Activated CD8-positive, alpha-beta T cell treated with anti-CD3 and anti-CD28 coated beads, Interleukin-2, amount 10 ng/mL, durations not matched to agents 7 days and 5 days (primary cell): Measurements from ENCODE around the gene IDUA. TPM values are rescaled to one million over a fixed set of nuclear protein-coding genes. Genes with fewer than 3 reads are reported as not detected.

ENCODE experiments used
- ATAC-seq: fragments of 150-1000 bp; cut with Tn5 transposase; one replicate; pipeline ENCODE4 v1.10.0; 2021; ENCODE audit warnings: moderate library complexity
- CTCF ChIA-PET: fragments of 350-600 bp; sonication (Branson Sonifier 250); formaldehyde crosslinking; loops from one replicate; lab custom pipeline; 2021; ENCODE audit warnings: antibody characterized with exemption; lab: Charles Lee
- POLR2A ChIA-PET: fragments of 350-600 bp; sonication (Branson Sonifier 250); formaldehyde crosslinking; loops from one replicate; lab custom pipeline; 2021; ENCODE audit warnings: antibody characterized with exemption; lab: Charles Lee
- DNase-seq: peaks from one replicate; pipeline ENCODE4 v3.0.0-alpha.2; 2020
- H3K27ac Mint-ChIP-seq: one replicate; pipeline ENCODE4 v1.8.0; 2021; ENCODE audit warnings: mild to moderate bottlenecking, mixed read lengths
- H3K27me3 Mint-ChIP-seq: one replicate; pipeline ENCODE4 v1.8.0; 2021; ENCODE audit warnings: low read depth, mixed read lengths
- H3K36me3 Mint-ChIP-seq: one replicate; pipeline ENCODE4 v1.8.0; 2021; ENCODE audit warnings: low read depth, mixed read lengths
- H3K4me1 Mint-ChIP-seq: one replicate; pipeline ENCODE4 v1.8.0; 2021; ENCODE audit warnings: low read depth, mixed read lengths
- H3K4me3 Mint-ChIP-seq: one replicate; pipeline ENCODE4 v1.8.0; 2021; ENCODE audit warnings: mild to moderate bottlenecking, mixed read lengths
- H3K9me3 Mint-ChIP-seq: one replicate; pipeline ENCODE4 v1.8.0; 2022; ENCODE audit warnings: mixed read lengths; ENCODE audit not compliant: insufficient read depth
- total RNA-seq, 2 experiments: library from RNA; stranded (reverse); gene quantifications; one replicate each; pipeline ENCODE4 v1.2.3, GENCODE V29; 2021

Gene IDUA
- total RNA-seq, 2 experiments from 2014 or later = 19.0 to 20.9 TPM

DNA sequence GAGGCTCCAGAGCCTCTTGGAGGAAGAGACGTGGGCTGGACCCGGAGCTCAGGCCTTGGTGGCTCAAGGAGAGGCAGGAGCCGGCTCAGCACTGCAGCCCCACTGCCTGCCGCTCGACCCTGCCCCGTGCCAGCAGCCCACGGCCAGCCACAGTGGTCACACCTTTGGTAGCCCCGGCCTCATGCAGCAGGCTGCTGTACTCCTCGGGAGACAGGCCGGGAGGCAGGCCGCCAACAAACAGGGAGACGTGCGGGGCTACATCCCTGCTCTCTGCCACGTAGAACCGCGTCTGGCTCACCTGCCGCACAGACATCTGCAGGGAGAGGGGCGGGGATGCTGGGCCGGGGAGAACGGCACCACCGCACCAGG lies 21.1 kb upstream of the IDUA start:
- ChIA-PET CTCF (no interaction called here), POLR2A (no interaction called here)
- Mint-ChIP-seq H3K4me3 (no peak overlapping the region), H3K36me3 (no peaks in the 10 kb centered on the region), H3K27me3 (no peaks in the 10 kb centered on the region), H3K4me1 (peaks cover 7% of the 10 kb centered on the region), H3K27ac (no peak overlapping the region), H3K9me3 (no peaks in the 10 kb centered on the region)
- no peak for ATAC-seq
- DNase-seq = no peak

- H3K4me1 Mint-ChIP-seq = peaks cover 15% of the 10 kb centered on the region
- POLR2A ChIA-PET = no interaction called here
- no peaks in the 10 kb centered on the region for H3K27me3 Mint-ChIP-seq
- no peak overlapping the region for H3K4me3 Mint-ChIP-seq
- no peaks in the 10 kb centered on the region for H3K9me3 Mint-ChIP-seq
- ATAC-seq = no peak
- H3K36me3 Mint-ChIP-seq = no peaks in the 10 kb centered on the region
- no peak for DNase-seq
- H3K27ac Mint-ChIP-seq = no peak overlapping the region
- CTCF ChIA-PET = no interaction called here
These were observed 20.4 kb upstream of the IDUA start for GRCh38 chr4:966266-967112.

DNA sequence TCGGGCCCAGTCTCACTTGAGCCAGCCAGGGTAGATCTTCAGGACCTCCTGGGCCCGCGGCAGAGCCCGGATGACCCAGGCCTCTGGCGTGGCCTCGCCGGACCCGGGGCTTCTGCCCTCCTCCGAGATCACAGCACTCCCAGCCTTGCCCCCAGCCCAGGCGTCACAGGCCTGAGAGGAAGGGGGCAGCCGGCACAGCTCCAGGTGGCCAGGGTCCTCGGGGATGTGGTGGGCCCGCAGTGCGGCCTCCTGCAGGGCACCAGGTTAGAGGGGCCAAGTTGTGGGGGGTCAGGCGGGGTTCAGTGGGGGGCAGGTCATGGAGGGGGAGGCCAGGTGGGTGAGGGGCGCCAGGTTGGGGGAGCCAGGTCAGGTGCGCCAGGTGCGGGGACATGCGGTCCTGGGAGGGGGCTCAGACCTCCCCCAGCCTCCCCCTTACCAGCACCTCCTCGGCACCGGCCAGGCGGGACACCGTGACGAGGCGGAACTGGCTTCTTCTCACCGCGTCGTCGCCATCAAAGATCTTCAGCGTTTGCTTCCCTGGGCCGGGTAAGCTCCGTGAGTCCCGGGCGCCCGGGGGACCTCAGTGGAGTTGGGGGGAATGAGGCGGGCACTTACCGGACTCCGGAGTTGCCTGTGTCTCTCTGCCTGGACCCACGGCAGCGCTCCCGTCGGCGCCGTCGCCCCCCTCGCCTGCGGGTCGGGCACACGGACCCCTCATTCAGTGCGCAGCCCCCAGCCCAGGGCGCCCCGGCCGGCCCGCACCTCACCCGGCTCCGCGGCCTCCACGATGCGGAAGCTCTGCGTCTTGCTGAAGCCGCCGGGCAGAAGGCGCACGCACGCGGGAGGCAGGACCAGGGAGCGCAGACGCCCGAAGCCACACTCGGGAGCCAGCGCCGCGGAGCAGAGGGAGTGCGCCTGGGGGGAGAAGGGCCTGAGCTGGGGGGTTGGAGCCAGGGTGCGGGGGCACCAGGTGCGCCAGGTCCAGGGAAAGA lies 19.4 kb upstream of the IDUA start:
- DNase-seq (no peak), ATAC-seq (no peak)
- H3K27me3 Mint-ChIP-seq = no peaks in the 10 kb centered on the region
- H3K9me3 Mint-ChIP-seq = no peaks in the 10 kb centered on the region
- H3K4me3 Mint-ChIP-seq = no peak overlapping the region
- POLR2A ChIA-PET = no interaction called here
- H3K4me1 Mint-ChIP-seq = peaks cover 17% of the 10 kb centered on the region
- CTCF ChIA-PET = no interaction called here
- H3K36me3 Mint-ChIP-seq = no peaks in the 10 kb centered on the region
- H3K27ac Mint-ChIP-seq = no peak overlapping the region

DNA sequence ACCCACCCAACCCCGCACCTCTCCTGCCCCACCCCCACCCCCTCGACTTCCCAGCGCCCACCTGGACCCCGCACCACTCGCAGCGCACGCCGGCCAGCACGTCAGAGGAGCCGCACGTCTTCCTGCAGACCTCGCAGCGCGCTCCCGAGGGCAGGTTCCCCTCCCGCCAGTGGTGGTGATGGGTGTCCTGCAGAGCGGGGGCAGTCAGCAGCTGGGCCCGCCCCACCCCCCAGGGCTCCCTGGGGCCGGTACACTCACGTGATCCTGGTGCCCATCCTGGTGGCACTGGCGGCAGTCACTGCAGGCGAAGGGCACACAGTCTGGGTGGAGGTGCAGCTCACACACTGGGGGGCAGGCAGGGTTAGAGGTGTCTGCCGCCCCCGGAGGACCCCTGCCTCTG lies 18.6 kb upstream of the IDUA start:
- POLR2A ChIA-PET = no interaction called here

GRCh38 chr4:968621-969394 lies 18.0 kb upstream of the IDUA start:
- DNase-seq (no peak), ATAC-seq (no peak)
- Mint-ChIP-seq H3K4me1 (peaks cover 17% of the 10 kb centered on the region), H3K27me3 (no peaks in the 10 kb centered on the region), H3K36me3 (no peaks in the 10 kb centered on the region), H3K27ac (no peak overlapping the region), H3K9me3 (no peaks in the 10 kb centered on the region), H3K4me3 (no peak overlapping the region)
- ChIA-PET POLR2A (no interaction called here), CTCF (no interaction called here)

More for the DNA sequence above, 18.6 kb upstream of the IDUA start:
- Mint-ChIP-seq H3K36me3 (no peaks in the 10 kb centered on the region), H3K9me3 (no peaks in the 10 kb centered on the region), H3K4me3 (no peak overlapping the region), H3K4me1 (peaks cover 17% of the 10 kb centered on the region), H3K27me3 (no peaks in the 10 kb centered on the region), H3K27ac (no peak overlapping the region)
- no peak for DNase-seq
- no peak for ATAC-seq
- CTCF ChIA-PET = no interaction called here

GRCh38 chr4:970046-970745 lies 16.6 kb upstream of the IDUA start:
- ChIA-PET POLR2A (interaction anchor here (0.6 to 1.0 kb wide), 2 partner anchors 38 to 41 kb away, joined by 3 read pairs; partner anchors contain the start of genes GAK and TMEM175), CTCF (interaction anchor here (0.8 kb wide), 1 partner anchor 38 kb away, joined by 4 read pairs; the partner anchor contains the start of genes GAK and TMEM175)
- Mint-ChIP-seq H3K27me3 (no peaks in the 10 kb centered on the region), H3K4me3 (peak overlapping the region; percentile 34), H3K36me3 (no peaks in the 10 kb centered on the region), H3K9me3 (no peaks in the 10 kb centered on the region), H3K4me1 (peaks cover 19% of the 10 kb centered on the region), H3K27ac (peak overlapping the region; percentile 60)
- ATAC-seq (no peak), DNase-seq (peak; percentile 34)

DNA sequence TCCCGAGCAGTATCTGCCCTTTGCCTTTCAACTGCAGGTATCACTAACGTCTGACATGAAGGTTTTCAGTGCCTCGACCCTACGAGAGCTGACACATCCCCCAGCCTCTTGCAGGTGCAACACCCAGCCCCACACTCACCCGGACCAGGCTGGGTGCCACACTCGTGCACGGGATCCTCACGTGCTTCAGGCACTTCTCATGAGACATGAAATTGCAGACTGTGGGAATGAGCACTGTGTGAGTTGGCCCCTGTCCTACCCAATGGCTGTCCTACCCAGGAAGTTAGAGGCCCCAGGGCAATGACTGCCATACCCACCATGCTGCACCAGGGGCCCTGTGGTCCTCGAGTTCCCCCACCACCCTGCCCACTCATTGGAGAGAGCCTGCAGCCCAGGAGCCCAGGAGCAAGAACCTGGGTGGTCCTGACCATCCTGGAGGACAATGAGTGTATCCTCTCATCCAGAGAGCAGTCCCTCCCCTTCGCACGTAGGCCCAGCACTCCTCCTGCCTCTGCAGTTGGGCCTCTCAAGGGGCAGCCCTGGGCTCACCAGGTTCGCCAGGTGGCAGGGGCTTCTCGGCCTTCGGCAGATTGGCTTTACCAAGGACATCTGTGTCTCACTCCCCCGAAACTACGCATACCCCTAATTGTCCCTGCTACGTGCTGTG lies 15.9 kb upstream of the IDUA start:
- ChIA-PET POLR2A (interaction anchor here (0.5 to 1.0 kb wide), 3 partner anchors 39 to 113 kb away, joined by 3 read pairs; partner anchors contain the start of genes GAK and TMEM175), CTCF (no interaction called here)
- no peak for DNase-seq
- Mint-ChIP-seq H3K36me3 (no peaks in the 10 kb centered on the region), H3K27ac (peak overlapping the region; percentile 60), H3K4me1 (peaks cover 19% of the 10 kb centered on the region), H3K4me3 (no peak overlapping the region), H3K27me3 (no peaks in the 10 kb centered on the region), H3K9me3 (no peaks in the 10 kb centered on the region)
- no peak for ATAC-seq

DNA sequence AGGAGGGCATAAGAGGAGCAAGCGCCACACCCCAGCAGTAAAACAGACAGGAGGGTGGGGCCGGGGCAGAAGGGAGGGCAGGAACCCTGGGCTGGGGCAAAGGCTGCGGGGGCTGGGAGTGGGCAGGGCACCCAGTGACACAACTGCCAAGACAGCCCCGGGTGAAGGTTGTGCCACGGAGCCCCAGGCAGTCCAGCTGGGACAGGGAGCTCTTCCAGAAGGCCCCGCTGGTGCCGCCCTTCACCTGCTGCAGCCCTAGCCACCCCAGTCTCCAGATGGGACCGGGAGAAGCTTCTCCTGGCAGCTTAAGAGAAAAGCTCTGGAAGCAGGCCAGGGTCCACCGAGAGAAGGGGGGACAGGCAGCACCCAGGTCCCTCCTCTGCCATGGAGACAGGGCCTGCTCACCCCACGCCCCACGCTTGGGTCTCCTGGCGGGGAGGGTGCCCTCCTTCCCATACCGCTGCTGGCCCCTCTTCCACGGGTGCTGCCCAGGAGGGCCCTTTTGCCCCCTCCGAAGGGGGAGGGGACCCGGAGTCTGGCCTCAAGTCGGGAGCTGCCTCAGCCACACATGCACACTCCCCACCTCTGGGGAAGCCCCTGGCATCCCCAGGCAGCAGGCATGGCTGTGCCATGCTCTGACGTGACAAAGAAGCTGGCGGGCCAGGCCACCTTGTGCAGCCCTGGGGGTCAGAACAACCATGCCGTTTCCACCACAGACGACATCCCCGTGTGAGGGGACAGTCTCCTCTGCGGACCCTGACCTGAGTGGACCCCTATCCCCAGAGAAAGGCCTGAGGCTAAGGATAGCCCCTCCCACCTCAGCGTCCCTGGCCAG lies 15.0 kb upstream of the IDUA start:
- H3K36me3 Mint-ChIP-seq = no peaks in the 10 kb centered on the region
- no peaks in the 10 kb centered on the region for H3K9me3 Mint-ChIP-seq
- H3K27ac Mint-ChIP-seq = no peak overlapping the region
- H3K27me3 Mint-ChIP-seq = no peaks in the 10 kb centered on the region
- H3K4me3 Mint-ChIP-seq = peak overlapping the region; percentile 52
- POLR2A ChIA-PET = interaction anchor here (1.2 to 1.6 kb wide), 2 partner anchors 39 to 40 kb away, joined by 4 read pairs; partner anchors contain the start of genes GAK and TMEM175
- H3K4me1 Mint-ChIP-seq = peaks cover 25% of the 10 kb centered on the region
- CTCF ChIA-PET = interaction anchor here (1.7 kb wide), 1 partner anchor 229 kb away, joined by 4 read pairs; no protein-coding TSS in a partner anchor
- ATAC-seq (no peak), DNase-seq (no peak)

GRCh38 chr4:972651-973424 lies 14.0 kb upstream of the IDUA start:
- DNase-seq (peak; percentile 62), ATAC-seq (peak; percentile 61)
- Mint-ChIP-seq H3K9me3 (no peaks in the 10 kb centered on the region), H3K27me3 (no peaks in the 10 kb centered on the region), H3K36me3 (no peaks in the 10 kb centered on the region), H3K4me3 (peak overlapping the region; percentile 52), H3K27ac (no peak overlapping the region), H3K4me1 (peaks cover 30% of the 10 kb centered on the region)
- ChIA-PET POLR2A (interaction anchor here (1.1 to 1.6 kb wide), 3 partner anchors 10 to 41 kb away, joined by 3 to 4 read pairs (median 4); partner anchors contain the start of genes GAK and TMEM175), CTCF (interaction anchor here (1.2 to 1.7 kb wide), 2 partner anchors 14 to 230 kb away, joined by 4 read pairs; partner anchors contain the start of gene IDUA)
